ENCODE measurements around the gene KRT73.

- TF ChIP-seq CTCF (conservative IDR thresholded peaks at IDR 0.05; ENCODE audit: low read depth in 2 of 2), result no peak
- TF ChIP-seq EZH2 (IDR thresholded peaks at IDR 0.05; ENCODE audit: low read depth, unreplicated experiment), result no peak
- TF ChIP-seq, protein P1, sequence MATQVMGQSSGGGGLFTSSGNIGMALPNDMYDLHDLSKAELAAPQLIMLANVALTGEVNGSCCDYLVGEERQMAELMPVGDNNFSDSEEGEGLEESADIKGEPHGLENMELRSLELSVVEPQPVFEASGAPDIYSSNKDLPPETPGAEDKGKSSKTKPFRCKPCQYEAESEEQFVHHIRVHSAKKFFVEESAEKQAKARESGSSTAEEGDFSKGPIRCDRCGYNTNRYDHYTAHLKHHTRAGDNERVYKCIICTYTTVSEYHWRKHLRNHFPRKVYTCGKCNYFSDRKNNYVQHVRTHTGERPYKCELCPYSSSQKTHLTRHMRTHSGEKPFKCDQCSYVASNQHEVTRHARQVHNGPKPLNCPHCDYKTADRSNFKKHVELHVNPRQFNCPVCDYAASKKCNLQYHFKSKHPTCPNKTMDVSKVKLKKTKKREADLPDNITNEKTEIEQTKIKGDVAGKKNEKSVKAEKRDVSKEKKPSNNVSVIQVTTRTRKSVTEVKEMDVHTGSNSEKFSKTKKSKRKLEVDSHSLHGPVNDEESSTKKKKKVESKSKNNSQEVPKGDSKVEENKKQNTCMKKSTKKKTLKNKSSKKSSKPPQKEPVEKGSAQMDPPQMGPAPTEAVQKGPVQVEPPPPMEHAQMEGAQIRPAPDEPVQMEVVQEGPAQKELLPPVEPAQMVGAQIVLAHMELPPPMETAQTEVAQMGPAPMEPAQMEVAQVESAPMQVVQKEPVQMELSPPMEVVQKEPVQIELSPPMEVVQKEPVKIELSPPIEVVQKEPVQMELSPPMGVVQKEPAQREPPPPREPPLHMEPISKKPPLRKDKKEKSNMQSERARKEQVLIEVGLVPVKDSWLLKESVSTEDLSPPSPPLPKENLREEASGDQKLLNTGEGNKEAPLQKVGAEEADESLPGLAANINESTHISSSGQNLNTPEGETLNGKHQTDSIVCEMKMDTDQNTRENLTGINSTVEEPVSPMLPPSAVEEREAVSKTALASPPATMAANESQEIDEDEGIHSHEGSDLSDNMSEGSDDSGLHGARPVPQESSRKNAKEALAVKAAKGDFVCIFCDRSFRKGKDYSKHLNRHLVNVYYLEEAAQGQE (IDR thresholded peaks at IDR 0.05; ENCODE audit: unreplicated experiment), result no peak
These were observed 4.9 kb downstream of the KRT73 start for GRCh38 chr12:52613384-52614030.

Data from GM23338 (cell line).